Renal cortical epithelial cell (primary cell): ENCODE data around the gene NAALADL2. TPM values are rescaled to one million over a fixed set of nuclear protein-coding genes. Genes with fewer than 3 reads are reported as not detected.
"Not testable (repeated sequence)": the region's sequence is repeated elsewhere in the genome, so short reads cannot be mapped to it uniquely, and the experiment has no call there.

Experiments
- DNase-seq: peaks from one replicate; pipeline ENCODE4 v3.0.0-alpha.2; 2011; ENCODE audit warnings: low read depth
- total RNA-seq: library from RNA; depleted of rRNA; stranded (reverse); fragments of >200 nt; gene quantifications from 2 replicates; pipeline ENCODE4 v1.2.3, GENCODE V29; 2014

NAALADL2 gene
- total RNA-seq, 1 donor from 2014 or later = 6.0 TPM

GRCh38 chr3:175573226-175573625 lies 714.1 kb downstream of the NAALADL2 start:
- DNase-seq = peak; percentile 51

- no peak for DNase-seq
These were observed 721.2 kb downstream of the NAALADL2 start for GRCh38 chr3:175580318-175580717.

DNA sequence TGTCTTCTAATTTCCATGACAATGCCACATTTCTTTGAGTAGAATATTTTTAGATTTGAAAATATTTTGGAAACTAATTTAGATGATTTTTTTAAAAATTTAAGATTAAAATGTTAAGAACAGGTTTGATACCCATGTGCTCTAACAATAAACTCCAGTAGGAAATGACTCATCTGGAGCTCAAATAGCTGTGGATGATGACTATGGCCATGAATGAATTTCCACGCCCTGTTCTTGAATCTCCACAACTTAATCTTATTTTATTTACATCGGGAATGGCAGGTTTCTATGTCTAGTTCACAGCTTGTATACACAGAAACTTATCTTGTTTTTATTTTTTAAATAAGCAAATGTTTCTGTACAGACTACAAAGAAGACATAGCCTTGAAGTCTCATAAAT lies 726.8 kb downstream of the NAALADL2 start:
- peak; percentile 63 for DNase-seq

DNA sequence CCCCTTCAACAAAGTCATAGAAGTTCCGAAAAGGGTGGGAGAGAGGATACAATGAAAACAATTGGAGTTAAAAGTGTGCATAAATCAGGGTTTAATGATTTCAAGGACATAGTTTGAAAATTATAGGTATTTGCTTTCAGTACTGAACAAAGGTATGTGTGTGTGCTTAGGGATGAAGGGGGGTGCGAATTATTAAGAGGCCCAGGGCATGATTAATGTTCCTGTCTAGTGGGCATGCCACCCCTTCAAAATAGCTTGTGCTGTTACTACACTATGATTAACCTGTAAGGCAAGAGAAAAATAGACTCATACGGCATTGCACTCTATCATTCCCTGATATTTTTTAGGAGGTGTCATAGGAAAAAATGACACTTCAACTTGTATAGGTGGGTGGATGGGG lies 731.6 kb downstream of the NAALADL2 start:
- DNase-seq = peak; percentile 16

GRCh38 chr3:175591375-175591774 lies 732.2 kb downstream of the NAALADL2 start:
- no peak for DNase-seq

GRCh38 chr3:175593331-175593730 lies 734.2 kb downstream of the NAALADL2 start:
- no peak for DNase-seq

DNA sequence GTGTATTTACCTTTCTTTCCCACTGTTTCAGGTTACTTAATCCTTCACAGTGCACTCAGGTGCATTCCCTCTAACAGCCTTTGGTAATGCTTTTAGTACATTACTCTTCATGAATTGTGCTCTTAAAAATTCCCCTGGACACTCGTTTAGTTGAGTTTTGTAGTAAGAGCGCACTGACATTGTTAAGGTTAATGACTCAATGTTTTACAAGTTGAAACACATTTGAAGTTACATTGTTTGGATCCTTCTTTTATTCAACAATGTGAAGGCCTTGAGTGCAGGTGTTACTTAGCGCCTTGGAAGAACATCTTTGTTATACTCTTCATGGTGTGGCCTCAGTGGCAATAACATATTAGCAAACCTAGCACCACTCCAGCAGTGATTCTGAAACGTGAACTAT lies 739.6 kb downstream of the NAALADL2 start:
- DNase-seq = no peak

DNA sequence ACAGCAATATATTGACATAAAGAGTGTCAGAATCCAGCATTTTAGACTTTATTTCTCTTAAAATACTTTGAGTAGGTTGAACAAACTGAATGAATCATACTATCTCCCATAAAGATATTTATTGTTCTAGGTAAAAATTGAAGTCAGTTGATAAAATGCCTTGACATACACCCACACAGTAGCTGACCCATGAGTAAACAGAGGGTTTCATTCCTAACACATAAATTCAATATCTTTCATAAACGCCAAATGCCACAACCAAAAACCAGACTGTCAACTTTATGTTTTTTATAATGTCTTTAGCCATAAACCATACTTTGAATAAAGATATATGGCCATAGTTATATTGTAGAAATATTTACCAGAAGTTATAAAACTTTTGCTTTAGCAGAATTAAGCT lies 742.4 kb downstream of the NAALADL2 start:
- DNase-seq = no peak

GRCh38 chr3:175605851-175606250 lies 746.7 kb downstream of the NAALADL2 start:
- DNase-seq = peak; percentile 13

- peak; percentile 41 for DNase-seq
These were observed 747.6 kb downstream of the NAALADL2 start for GRCh38 chr3:175606650-175607318.

- no peak for DNase-seq
These were observed 749.2 kb downstream of the NAALADL2 start for GRCh38 chr3:175608356-175608755.

- DNase-seq = no peak
These were observed 749.8 kb downstream of the NAALADL2 start for GRCh38 chr3:175608911-175609310.

GRCh38 chr3:175612487-175613196 lies 753.5 kb downstream of the NAALADL2 start:
- no peak for DNase-seq

GRCh38 chr3:175614107-175614506 lies 755.0 kb downstream of the NAALADL2 start:
- not testable (repeated sequence) for DNase-seq

GRCh38 chr3:175617247-175617646 lies 758.1 kb downstream of the NAALADL2 start:
- DNase-seq = no peak

DNA sequence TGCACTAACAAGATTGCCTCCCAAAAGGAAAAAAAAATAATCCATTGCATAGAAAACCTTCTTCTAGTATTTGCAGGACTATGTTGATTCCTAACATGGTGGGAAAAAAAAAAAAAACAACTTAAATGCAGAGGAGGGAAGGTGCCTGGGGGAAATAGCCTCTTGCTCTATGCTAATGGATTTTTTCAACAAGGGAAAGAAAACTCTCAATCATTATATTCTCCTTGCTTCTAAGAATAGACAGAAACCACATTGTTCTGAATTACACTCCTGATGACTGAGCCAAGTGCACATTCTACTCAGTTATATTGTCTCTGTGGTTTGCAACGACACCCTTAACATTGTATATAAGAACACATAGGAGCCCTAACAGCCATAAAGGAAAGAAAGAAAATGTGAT lies 760.2 kb downstream of the NAALADL2 start:
- peak; percentile 37 for DNase-seq

- DNase-seq = no peak
These were observed 761.0 kb downstream of the NAALADL2 start for GRCh38 chr3:175620093-175620492.

DNA sequence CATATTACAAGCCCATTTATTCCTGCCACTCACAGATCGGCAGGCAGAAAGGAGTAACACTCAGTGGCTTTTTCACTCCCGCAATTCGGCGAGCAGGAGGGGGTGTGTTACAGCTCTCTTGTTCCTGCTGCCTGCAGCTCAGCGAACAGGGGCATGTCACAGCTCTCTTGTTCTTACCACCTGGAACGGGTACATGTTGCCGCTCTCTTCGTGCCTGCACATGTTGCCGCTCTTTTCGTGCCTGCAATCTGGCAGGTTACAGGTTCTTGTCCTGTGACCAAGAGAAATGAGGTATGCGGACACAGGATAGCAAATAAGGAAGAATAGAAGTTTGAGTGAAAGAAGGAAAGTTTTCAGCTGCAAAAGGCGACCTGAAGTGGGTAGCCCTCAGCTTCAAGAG lies 761.4 kb downstream of the NAALADL2 start:
- DNase-seq = no peak

GRCh38 chr3:175640958-175641357 lies 781.8 kb downstream of the NAALADL2 start:
- no peak for DNase-seq

DNA sequence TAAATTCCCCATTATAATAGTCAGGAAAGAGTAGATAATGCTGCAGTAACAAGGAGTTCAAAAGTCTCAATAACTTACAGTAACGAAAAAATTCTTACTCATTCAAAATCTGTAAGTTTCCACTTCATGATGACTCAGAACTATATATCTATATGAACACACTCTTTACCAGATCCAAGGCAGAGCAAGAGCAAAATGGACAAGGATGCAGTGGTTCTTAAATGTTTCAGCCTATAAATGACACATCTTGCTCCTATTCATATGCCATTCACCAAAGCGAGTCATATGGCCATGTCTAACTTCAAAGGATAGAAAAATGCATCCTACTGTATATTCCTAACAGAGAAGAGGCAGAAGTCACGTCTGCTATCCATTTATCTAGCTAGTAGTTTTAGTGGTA lies 787.7 kb downstream of the NAALADL2 start:
- DNase-seq = no peak

DNA sequence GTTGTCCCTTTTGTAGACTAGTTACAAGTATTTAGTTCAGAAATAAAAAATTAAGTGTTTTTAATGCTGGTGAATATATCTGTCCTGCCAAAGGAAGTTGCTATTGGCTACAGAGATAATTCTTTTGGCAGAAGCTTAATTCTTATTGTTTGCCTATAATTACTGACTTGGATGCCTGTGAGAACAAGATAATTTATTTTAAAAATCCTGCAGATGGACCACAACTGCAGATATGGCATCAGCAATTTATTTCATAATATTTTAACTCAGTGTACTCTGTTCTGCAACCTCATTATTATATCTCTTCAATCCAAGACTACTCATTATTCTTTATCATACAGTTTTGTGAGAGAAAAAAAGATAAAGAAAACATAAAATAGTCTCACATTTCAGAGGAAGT lies 789.8 kb downstream of the NAALADL2 start:
- DNase-seq = no peak

DNA sequence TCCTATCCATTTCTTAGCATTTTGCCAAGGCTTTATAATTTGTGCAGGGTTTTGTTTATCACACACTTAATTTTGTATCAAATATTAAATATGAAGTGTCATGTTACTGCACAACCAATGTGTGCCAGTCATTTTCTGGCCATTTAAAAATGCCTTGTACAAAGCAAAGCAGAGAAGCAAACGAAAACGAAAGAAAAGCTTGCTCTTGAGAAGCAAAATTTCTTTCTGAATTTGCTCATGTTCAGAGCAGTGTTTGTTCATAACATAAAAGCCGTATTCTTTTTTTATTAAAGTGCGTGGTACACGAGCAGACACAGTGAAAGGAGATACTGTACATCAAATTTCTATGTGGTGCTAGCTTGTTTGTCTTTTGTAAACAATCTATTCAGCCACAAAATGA lies 792.6 kb downstream of the NAALADL2 start:
- no peak for DNase-seq

GRCh38 chr3:175655351-175655750 lies 796.2 kb downstream of the NAALADL2 start:
- no peak for DNase-seq

DNA sequence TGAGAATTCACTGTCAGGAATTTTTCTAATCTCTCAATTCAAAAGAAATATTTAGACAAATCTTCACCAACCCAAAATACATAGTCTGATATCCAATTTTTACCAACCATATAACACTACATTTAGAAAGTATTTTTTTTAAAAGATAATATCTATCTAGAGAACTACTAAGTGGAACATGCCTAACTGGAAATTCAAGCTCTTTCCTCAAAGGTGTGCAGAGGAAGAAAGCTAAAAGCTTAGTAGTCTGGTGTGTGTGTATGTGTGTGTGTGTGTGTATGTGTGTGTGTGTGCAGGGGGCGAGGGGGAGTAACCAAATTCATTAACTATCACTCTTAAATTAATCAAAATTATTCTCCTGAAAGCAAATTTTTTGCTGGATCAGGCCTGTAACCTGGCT lies 797.3 kb downstream of the NAALADL2 start:
- no peak for DNase-seq
